Osteoblast (primary cell): ENCODE data around the gene PHPT1. TPM values are rescaled to one million over a fixed set of nuclear protein-coding genes. Genes with fewer than 3 reads are reported as not detected.
"Not testable (repeated sequence)": the region's sequence is repeated elsewhere in the genome, so short reads cannot be mapped to it uniquely, and the experiment has no call there.

ENCODE experiments used
- DNase-seq: peaks from one replicate; pipeline ENCODE4 v3.0.0; 2011; ENCODE audit warnings: low spot score, mixed read lengths; ENCODE audit not compliant: insufficient read length; ENCODE audit errors: missing footprints
- H2AFZ ChIP-seq: 2 replicates; pipeline ENCODE4 v1.6.0; 2011; ENCODE audit warnings: mild to moderate bottlenecking, low read length
- H3K27ac ChIP-seq: 2 replicates; pipeline ENCODE4 v1.5.1; 2011; ENCODE audit warnings: mild to moderate bottlenecking, low read depth, low read length, moderate library complexity
- H3K27me3 ChIP-seq: 2 replicates; pipeline ENCODE4 v1.6.0; 2012; ENCODE audit warnings: mild to moderate bottlenecking, control low read depth, inconsistent platforms, low read length, moderate library complexity; ENCODE audit not compliant: insufficient read depth
- H3K36me3 ChIP-seq: 2 replicates; pipeline ENCODE4 v1.5.1; 2011; ENCODE audit warnings: mild to moderate bottlenecking, low read length, control low read depth, moderate library complexity; ENCODE audit not compliant: insufficient read depth
- H3K4me1 ChIP-seq: 2 replicates; pipeline ENCODE4 v1.5.1; 2011; ENCODE audit warnings: mild to moderate bottlenecking, low read length, control low read depth, moderate library complexity; ENCODE audit not compliant: insufficient read depth
- H3K4me2 ChIP-seq: 2 replicates; pipeline ENCODE4 v1.6.0; 2011; ENCODE audit warnings: mild to moderate bottlenecking, low read length; ENCODE audit not compliant: insufficient read depth
- H3K4me3 ChIP-seq: fragments of 200-600 bp; sonication (generic); 3 replicates; pipeline ENCODE4 v1.5.1; 2012; ENCODE audit warnings: mild to moderate bottlenecking, low read length, inconsistent platforms; ENCODE audit not compliant: insufficient read depth
- H3K79me2 ChIP-seq: 2 replicates; pipeline ENCODE4 v1.6.0; 2012; ENCODE audit warnings: mild to moderate bottlenecking, low read length, control low read depth, inconsistent platforms; ENCODE audit not compliant: insufficient read depth
- H3K9me3 ChIP-seq: 2 replicates; pipeline ENCODE4 v1.5.1; 2011; ENCODE audit warnings: low read depth, low read length, control low read depth
- H4K20me1 ChIP-seq: 2 replicates; pipeline ENCODE4 v1.6.0; 2012; ENCODE audit warnings: mild to moderate bottlenecking, low read length, control low read depth; ENCODE audit not compliant: insufficient read depth
- CTCF ChIP-seq: IDR thresholded peaks from 2 replicates; pipeline ENCODE4 v1.5.1; 2011; ENCODE audit warnings: mild to moderate bottlenecking, low read depth, low read length, moderate library complexity; ENCODE audit errors: extremely low read depth
- total RNA-seq: library from RNA; depleted of rRNA; stranded (reverse); fragments of >200 nt; gene quantifications from 2 replicates; pipeline ENCODE4 v1.2.3, GENCODE V29; 2012

The PHPT1 gene
- total RNA-seq, 1 donor: 59.0 TPM

GRCh38 chr9:136843801-136844740, 5.1 kb upstream of the PHPT1 start:
- peak; percentile 27 for TF ChIP-seq CTCF
- H3K4me1 ChIP-seq: peaks cover 18% of the 10 kb centered on the region
- not testable (repeated sequence) for H2AFZ ChIP-seq

GRCh38 chr9:136844761-136845464, 4.3 kb upstream of the PHPT1 start:
- Histone ChIP-seq H3K36me3 (no peaks in the 10 kb centered on the region), H3K27ac (no peak overlapping the region), H3K4me2 (no peak overlapping the region), H3K9me3 (no peaks in the 10 kb centered on the region), H3K4me3 (no peak overlapping the region), H2AFZ (no peak overlapping the region), H3K79me2 (peaks cover 3% of the 10 kb centered on the region), H3K4me1 (peaks cover 21% of the 10 kb centered on the region), H3K27me3 (peaks cover 16% of the 10 kb centered on the region), H4K20me1 (peaks cover 6% of the 10 kb centered on the region)
- no peak for TF ChIP-seq CTCF
- no peak for DNase-seq

More at GRCh38 chr9:136843801-136844740, 5.1 kb upstream of the PHPT1 start:
- H3K9me3 ChIP-seq, H3K4me3 ChIP-seq, H3K79me2 ChIP-seq, DNase-seq, H4K20me1 ChIP-seq, H3K36me3 ChIP-seq, H3K27ac ChIP-seq, H3K4me2 ChIP-seq: not testable (repeated sequence)
- H3K27me3 ChIP-seq: peaks cover 16% of the 10 kb centered on the region

GRCh38 chr9:136845465-136846260, 3.5 kb upstream of the PHPT1 start:
- H3K4me2 ChIP-seq: no peak overlapping the region
- no peaks in the 10 kb centered on the region for H3K9me3 ChIP-seq
- H4K20me1 ChIP-seq: peaks cover 13% of the 10 kb centered on the region
- DNase-seq: no peak
- peaks cover 7% of the 10 kb centered on the region for H3K79me2 ChIP-seq
- H3K36me3 ChIP-seq: peaks cover 5% of the 10 kb centered on the region
- H2AFZ ChIP-seq: no peak overlapping the region
- H3K4me1 ChIP-seq: peaks cover 27% of the 10 kb centered on the region
- no peak overlapping the region for H3K27ac ChIP-seq
- H3K27me3 ChIP-seq: peaks cover 16% of the 10 kb centered on the region
- H3K4me3 ChIP-seq: no peak overlapping the region
- TF ChIP-seq CTCF: no peak
